HepG2 (cell line): ENCODE results near the gene VAV2. TPM values are rescaled to one million over a fixed set of nuclear protein-coding genes. Genes with fewer than 3 reads are reported as not detected.
A peak's percentile ranks its signal among the peaks of the same experiment; 100 is the strongest.

ENCODE experiments used
- ATAC-seq: fragments of 200-7000 bp; cut with Tn5 transposase; 3 replicates; pipeline ENCODE4 v1.9.1; 2020; ENCODE audit warnings: mild to moderate bottlenecking, moderate library complexity
- BruUV-seq: library from RNA; stranded (reverse); fragments of 400-500 nt; replicated peaks from 2 replicates; lab custom pipeline; 2021; lab: Mats Ljungman, UMichigan
- CTCF ChIA-PET: fragments of 300-600 bp; formaldehyde crosslinking; extraction: SDS; loops from one replicate; lab custom pipeline; 2021; ENCODE audit warnings: low total read pairs, inconsistent platforms, low intra/inter-chr PET ratio; lab: Yijun Ruan, JAX
- POLR2A ChIA-PET: fragments of 350-600 bp; sonication (Branson Sonifier 250); formaldehyde crosslinking; loops from one replicate; lab custom pipeline; 2020; ENCODE audit warnings: antibody characterized with exemption, inconsistent platforms; lab: Yijun Ruan, JAX
- DNase-seq: peaks from one replicate; pipeline ENCODE4 v3.0.0-alpha.2; 2015; ENCODE audit warnings: low spot score
- FAIRE-seq: peaks from 3 replicates; lab custom pipeline; 2011; peaks lifted over from hg19 to GRCh38; lab: Jason Lieb, UNC
- H2AFZ ChIP-seq: one replicate; pipeline ENCODE4 v1.6.1; 2011; ENCODE audit warnings: low read length, inconsistent platforms
- H3K27ac ChIP-seq: fragments of 300-600 bp; 3 replicates; pipeline ENCODE4 v1.8.0; 2011; ENCODE audit warnings: mixed run types, mild to moderate bottlenecking, mixed read lengths, low read length, inconsistent platforms; ENCODE audit not compliant: insufficient read depth; ENCODE audit errors: extremely low read length
- H3K27me3 ChIP-seq, 2 experiments: fragments of 200-600 bp in 1 of 2; 2 replicates in 1 of 2; 3 replicates in 1 of 2; pipeline versions ENCODE4 v1.6.0 to v1.8.0; 2011; ENCODE audit warnings: low read length in 2 of 2, mild to moderate bottlenecking in 2 of 2, moderate library complexity in 2 of 2, inconsistent platforms in 1 of 2; ENCODE audit not compliant: insufficient read depth in 2 of 2, control insufficient read depth in 1 of 2
- H3K36me3 ChIP-seq, 2 experiments: fragments of 200-600 bp in 1 of 2; replicated peaks in 1 of 2; 2 replicates in 1 of 2; 3 replicates in 1 of 2; pipeline versions ENCODE4 v1.5.1 to v1.8.0; 2011; ENCODE audit warnings: low read length in 2 of 2, inconsistent platforms in 1 of 2; ENCODE audit not compliant: insufficient read depth in 2 of 2, control insufficient read depth in 1 of 2
- H3K4me1 ChIP-seq: 2 replicates; pipeline ENCODE4 v1.5.1; 2012; ENCODE audit warnings: low read length, inconsistent platforms; ENCODE audit not compliant: insufficient read depth
- H3K4me2 ChIP-seq: 2 replicates; pipeline ENCODE4 v1.6.0; 2011; ENCODE audit warnings: low read depth, low read length, inconsistent platforms
- H3K4me3 ChIP-seq, 3 experiments: fragments of 200-600 bp in 1 of 3; sonication (generic), shearing (Covaris generic) in 1 of 3; replicated peaks in 1 of 3; 2 replicates each; pipeline ENCODE4 v1.5.1; 2011 to 2016; ENCODE audit warnings: low read length in 3 of 3, inconsistent platforms in 2 of 3, low read depth in 2 of 3, mild to moderate bottlenecking in 2 of 3, control low read depth in 1 of 3, mixed read lengths in 1 of 3; ENCODE audit not compliant: insufficient read depth in 1 of 3
- H3K79me2 ChIP-seq: one replicate; pipeline ENCODE4 v1.6.1; 2011; ENCODE audit warnings: low read length, inconsistent platforms; ENCODE audit not compliant: insufficient read depth
- H3K9ac ChIP-seq: 2 replicates; pipeline ENCODE4 v1.6.0; 2011; ENCODE audit warnings: mild to moderate bottlenecking, low read depth, low read length, inconsistent platforms; ENCODE audit not compliant: insufficient read depth
- H3K9me3 ChIP-seq: 2 replicates; pipeline ENCODE4 v1.5.1; 2012; ENCODE audit warnings: mild to moderate bottlenecking, low read length
- H4K20me1 ChIP-seq: 2 replicates; pipeline ENCODE4 v1.6.0; 2011; ENCODE audit warnings: inconsistent platforms, mild to moderate bottlenecking, low read length, moderate library complexity; ENCODE audit not compliant: insufficient read depth
- AGO2 ChIP-seq: fragments of 200-400 bp; formaldehyde crosslinking; optimal IDR thresholded peaks from 2 replicates; pipeline ENCODE3; 2017; ENCODE audit warnings: mild to moderate bottlenecking, low read depth, low read length, moderate library complexity
- ATF1 ChIP-seq: IDR thresholded peaks from 2 replicates; pipeline ENCODE4 v1.6.1; 2016; ENCODE audit warnings: mild to moderate bottlenecking, control low read depth
- CBX1 ChIP-seq: IDR thresholded peaks from one replicate; pipeline ENCODE4 v1.6.1; 2016; ENCODE audit warnings: antibody characterized with exemption, low read depth
- CC2D1A ChIP-seq: sonication (generic); formaldehyde crosslinking; IDR thresholded peaks from 2 replicates; pipeline ENCODE4 v1.8.1; 2023; ENCODE audit warnings: mild to moderate bottlenecking, missing genetic modification reagents
- FOXO1 ChIP-seq: sonication (generic); formaldehyde crosslinking; IDR thresholded peaks from 2 replicates; pipeline ENCODE4 v1.4.0; 2020; ENCODE audit warnings: missing genetic modification reagents
- GABPA ChIP-seq, 2 experiments: IDR thresholded peaks; 2 replicates each; pipeline ENCODE4 v1.6.1; 2011 to 2016; ENCODE audit warnings: low read depth in 2 of 2, low read length in 1 of 2, missing biosample characterization in 1 of 2, missing genetic modification characterization in 1 of 2
- KMT2B ChIP-seq: IDR thresholded peaks from 2 replicates; pipeline ENCODE4 v1.6.1; 2016; ENCODE audit warnings: missing genetic modification reagents, missing compliant biosample characterization
- RARA ChIP-seq: IDR thresholded peaks from 2 replicates; pipeline ENCODE4 v1.6.1; 2016; ENCODE audit warnings: missing genetic modification reagents, missing compliant biosample characterization
- RBM22 ChIP-seq: fragments of 200-400 bp; formaldehyde crosslinking; optimal IDR thresholded peaks from 2 replicates; pipeline ENCODE3; 2017; ENCODE audit warnings: mild to moderate bottlenecking, low read length, moderate library complexity
- RFXAP ChIP-seq: sonication (generic); formaldehyde crosslinking; IDR thresholded peaks from 2 replicates; pipeline ENCODE4 v1.4.0; 2020; ENCODE audit warnings: missing genetic modification reagents, borderline replicate concordance
- ZBTB1 ChIP-seq: sonication (generic); formaldehyde crosslinking; IDR thresholded peaks from 2 replicates; pipeline ENCODE4 v1.4.0; 2020; ENCODE audit warnings: missing genetic modification reagents, borderline replicate concordance
- ZBTB7A ChIP-seq: sonication (generic); formaldehyde crosslinking; IDR thresholded peaks from 2 replicates; pipeline ENCODE4 v1.8.0; 2022; ENCODE audit warnings: mild to moderate bottlenecking, missing genetic modification reagents
- ZNF17 ChIP-seq: sonication (generic); formaldehyde crosslinking; IDR thresholded peaks from 2 replicates; pipeline ENCODE4 v1.5.0; 2020; ENCODE audit warnings: mild to moderate bottlenecking, missing genetic modification reagents
- ZNF574 ChIP-seq: sonication (generic); formaldehyde crosslinking; IDR thresholded peaks from 2 replicates; pipeline ENCODE4 v1.4.0; 2020; ENCODE audit warnings: missing genetic modification reagents
- ZNF772 ChIP-seq: sonication (generic); formaldehyde crosslinking; IDR thresholded peaks from 2 replicates; pipeline ENCODE4 v1.5.0; 2020; ENCODE audit warnings: mild to moderate bottlenecking, missing genetic modification reagents
- WGBS: methylation state at CpG from one replicate; pipeline ENCODE4 v1.1.6; 2017; ENCODE audit warnings: low lambda C conversion rate; 5-methylcytosine and 5-hydroxymethylcytosine counted together
- in situ Hi-C: cut with HindIII; loops from 2 replicates; pipeline ENCODE4 v1.10.0; 2017; ENCODE audit warnings: low pct_unique_long_range_greater_than_20kb; ENCODE audit not compliant: extremely low pct_ligation_motif_present
- intact Hi-C: fragments of 100-400 bp; cut with micrococcal nuclease; formaldehyde crosslinking; loops from one replicate; pipeline ENCODE4 v1.10.0; 2022; ENCODE audit not compliant: unreplicated experiment
- polyA plus RNA-seq, 8 experiments: library from polyadenylated mRNA; depleted of rRNA in 3 of 8; stranded (reverse) in 7 of 8; unstranded in 1 of 8; fragments of >200 nt; fragmentation: Illumina TruSeq in 4 of 8; extraction: Trizol in 4 of 8; gene quantifications; 2 replicates each; pipeline versions ENCODE4 v1.2.1 to v1.2.3, GENCODE V29; 2011 to 2016; ENCODE audit warnings: low read depth in 4 of 8, missing spikeins in 1 of 8, mixed read lengths in 1 of 8; ENCODE audit not compliant: insufficient read depth in 1 of 8
- total RNA-seq, 5 experiments: library from RNA; depleted of rRNA; stranded (reverse); fragments of >200 nt; fragmentation: Illumina TruSeq; extraction: Trizol; gene quantifications; 2 replicates each; pipeline ENCODE4 v1.2.3, GENCODE V29; 2016; ENCODE audit warnings: low read depth in 1 of 5

VAV2 gene
- total and polyA plus RNA-seq, 2 of the 13 experiments (the other 11 are each of a cell fraction or from before 2014, with no cell fraction given), result 22.5 to 22.9 TPM

DNA sequence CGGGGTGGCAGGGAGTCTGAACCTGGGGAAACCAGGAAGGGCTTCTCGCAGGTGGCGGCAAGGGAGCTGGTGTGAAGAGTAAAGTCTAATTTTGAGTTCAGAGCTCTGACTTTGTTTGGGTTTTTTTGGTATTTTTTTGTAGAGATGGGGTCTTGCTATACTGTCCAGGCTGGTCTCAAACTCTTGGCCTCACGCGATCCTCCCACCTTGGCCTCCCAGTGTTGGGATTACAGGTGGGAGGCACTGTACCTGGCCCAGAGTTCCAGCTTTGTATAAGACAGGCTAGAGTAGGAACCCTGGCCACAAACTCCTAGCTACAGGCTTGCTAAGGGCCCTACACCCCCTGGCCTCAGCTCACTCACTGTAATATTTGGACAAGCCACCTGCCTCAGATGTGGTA, 148.9 kb downstream of the VAV2 start (continued):
- no peak for TF ChIP-seq ZBTB1
- TF ChIP-seq ATF1, result no peak
- TF ChIP-seq ZNF772 (CRISPR knock-in tag), result no peak
- TF ChIP-seq FOXO1 (CRISPR knock-in tag), result no peak
- no peak for TF ChIP-seq ZBTB7A (CRISPR knock-in tag)
- TF ChIP-seq RARA (CRISPR knock-in tag), result no peak
- TF ChIP-seq, all 625 proteins: peak for 2

- FAIRE-seq, result no peak
- H3K9me3 ChIP-seq, result no peaks in the 10 kb centered on the region
- no peak overlapping the region for H2AFZ ChIP-seq
- H3K4me3 ChIP-seq, result no peak overlapping the region
- intact Hi-C loops (no loop called here), in situ Hi-C loops (no loop called here)
- H3K36me3 ChIP-seq, result peaks cover 0 to 6% of the 10 kb centered on the region in 2 experiments; a peak in 2 of 5 replicates
- no peak for ATAC-seq
- no peak overlapping the region for H3K27ac ChIP-seq
- peaks cover 19% of the 10 kb centered on the region for H3K4me1 ChIP-seq
- 97% methylated on average over 21 of the region's 23 CpGs for WGBS
- peaks cover 41% of the 10 kb centered on the region; the same call in 1 of the 2 replicates for H4K20me1 ChIP-seq
- no TSS peak for BruUV-seq
- CTCF ChIA-PET, result no interaction called here
- no peak for DNase-seq
- H3K4me2 ChIP-seq, result no peak overlapping the region
- H3K27me3 ChIP-seq, result no peaks in the 10 kb centered on the region
- no peak overlapping the region for H3K9ac ChIP-seq
- POLR2A ChIA-PET, result no interaction called here
- peaks cover 2% of the 10 kb centered on the region for H3K79me2 ChIP-seq
- TF ChIP-seq KMT2B (CRISPR knock-in tag) (no peak), RFXAP (CRISPR knock-in tag) (no peak), ZNF574 (no peak), AGO2 (peak; percentile 52), CBX1 (no peak), CC2D1A (CRISPR knock-in tag) (no peak), ZNF17 (CRISPR knock-in tag) (no peak), GABPA (IDR thresholded peaks at IDR 0.05; ENCODE audit: low read depth, low read length) (no peak), GABPA (CRISPR knock-in tag; IDR thresholded peaks at IDR 0.05; ENCODE audit: low read depth) (no peak), RBM22 (peak; percentile 63)
Observed at GRCh38 chr9:133842721-133843227, 149.3 kb downstream of the VAV2 start.
